ENCODE data around the gene PACRG.

DNA sequence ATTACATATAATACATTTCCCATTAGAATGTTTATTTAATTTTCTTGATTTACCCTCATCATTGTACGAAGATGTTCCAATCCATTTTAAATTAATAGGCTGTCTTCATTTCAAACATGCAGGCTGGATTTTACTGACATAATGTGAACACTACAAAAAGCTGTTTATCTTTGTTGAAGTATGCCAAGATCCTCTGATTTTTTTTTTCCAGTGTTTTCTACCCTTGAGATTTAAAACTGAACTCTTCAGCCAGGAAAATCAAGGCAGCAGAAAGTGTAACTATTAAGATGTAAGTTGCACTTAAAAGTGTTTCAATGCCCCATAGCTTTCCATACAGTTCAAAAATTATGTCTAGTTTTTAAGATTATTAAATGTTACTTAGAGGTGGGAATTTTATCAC, 43.7 kb upstream of the PACRG start:
- TF ChIP-seq, protein P1, sequence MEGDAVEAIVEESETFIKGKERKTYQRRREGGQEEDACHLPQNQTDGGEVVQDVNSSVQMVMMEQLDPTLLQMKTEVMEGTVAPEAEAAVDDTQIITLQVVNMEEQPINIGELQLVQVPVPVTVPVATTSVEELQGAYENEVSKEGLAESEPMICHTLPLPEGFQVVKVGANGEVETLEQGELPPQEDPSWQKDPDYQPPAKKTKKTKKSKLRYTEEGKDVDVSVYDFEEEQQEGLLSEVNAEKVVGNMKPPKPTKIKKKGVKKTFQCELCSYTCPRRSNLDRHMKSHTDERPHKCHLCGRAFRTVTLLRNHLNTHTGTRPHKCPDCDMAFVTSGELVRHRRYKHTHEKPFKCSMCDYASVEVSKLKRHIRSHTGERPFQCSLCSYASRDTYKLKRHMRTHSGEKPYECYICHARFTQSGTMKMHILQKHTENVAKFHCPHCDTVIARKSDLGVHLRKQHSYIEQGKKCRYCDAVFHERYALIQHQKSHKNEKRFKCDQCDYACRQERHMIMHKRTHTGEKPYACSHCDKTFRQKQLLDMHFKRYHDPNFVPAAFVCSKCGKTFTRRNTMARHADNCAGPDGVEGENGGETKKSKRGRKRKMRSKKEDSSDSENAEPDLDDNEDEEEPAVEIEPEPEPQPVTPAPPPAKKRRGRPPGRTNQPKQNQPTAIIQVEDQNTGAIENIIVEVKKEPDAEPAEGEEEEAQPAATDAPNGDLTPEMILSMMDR (IDR thresholded peaks at IDR 0.05), result no peak
- TF ChIP-seq POLR2A (IDR thresholded peaks at IDR 0.05), result no peak

All from ovary (tissue), 3 donors.